ENCODE results near the gene STUM.

DNA sequence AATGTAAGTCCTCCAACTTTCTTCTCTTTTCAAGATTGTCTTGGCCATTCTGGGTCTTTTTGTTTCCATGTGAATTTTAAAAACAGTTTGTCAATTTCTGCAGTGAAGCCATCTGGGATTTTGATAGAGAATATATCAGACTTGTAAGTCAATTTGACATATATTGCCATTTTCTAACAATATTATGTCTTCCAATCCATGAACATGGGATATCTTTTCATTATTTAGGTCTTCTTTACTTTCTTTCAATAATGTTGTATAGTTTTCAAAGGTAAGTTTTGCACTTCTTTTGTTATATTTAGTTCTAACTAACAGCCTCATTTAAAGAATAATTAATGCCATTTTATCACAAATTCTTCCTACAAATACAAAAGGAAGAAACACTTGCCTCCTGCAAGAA, 73.4 kb downstream of the STUM start:
- TF ChIP-seq POLR2A (IDR thresholded peaks at IDR 0.05; ENCODE audit: low read length) (no peak), GATA1 (IDR thresholded peaks at IDR 0.05; ENCODE audit: low read depth, low read length) (no peak)

All from erythroblast (primary cell).